NT2/D1 (cell line): ENCODE measurements around the gene C12orf75.

ENCODE experiments used
- DNase-seq: peaks from one replicate; pipeline ENCODE4 v3.0.0-alpha.2; 2011; ENCODE audit warnings: low read depth, low spot score
- H3K27me3 ChIP-seq: 2 replicates; pipeline ENCODE4 v1.6.0; 2011; ENCODE audit warnings: mild to moderate bottlenecking; ENCODE audit not compliant: insufficient read length, insufficient read depth
- H3K36me3 ChIP-seq: 2 replicates; pipeline ENCODE4 v1.6.1; 2011; ENCODE audit warnings: mild to moderate bottlenecking, low read length, mixed read lengths; ENCODE audit not compliant: insufficient read depth, insufficient read length
- H3K4me1 ChIP-seq: 2 replicates; pipeline ENCODE4 v1.5.1; 2011; ENCODE audit not compliant: insufficient read depth, insufficient read length
- H3K4me3 ChIP-seq: 2 replicates; pipeline ENCODE4 v1.5.1; 2011; ENCODE audit warnings: low read depth; ENCODE audit not compliant: insufficient read length
- H3K9ac ChIP-seq: 2 replicates; pipeline ENCODE4 v1.6.0; 2011; ENCODE audit warnings: low read depth; ENCODE audit not compliant: insufficient read length
- H3K9me3 ChIP-seq: 2 replicates; pipeline ENCODE4 v1.5.1; 2011; ENCODE audit warnings: mild to moderate bottlenecking, low read length; ENCODE audit not compliant: insufficient read depth
- SUZ12 ChIP-seq: IDR thresholded peaks from 2 replicates; pipeline ENCODE4 v1.6.1; 2011; ENCODE audit not compliant: insufficient read length, insufficient read depth; ENCODE audit errors: extremely low read depth
- YY1 ChIP-seq: IDR thresholded peaks from 2 replicates; pipeline ENCODE4 v1.6.1; 2011; ENCODE audit not compliant: insufficient read length, insufficient read depth
- ZNF274 ChIP-seq: IDR thresholded peaks from 2 replicates; pipeline ENCODE4 v1.6.1; 2011; ENCODE audit warnings: mild to moderate bottlenecking, low read depth, low read length

The C12orf75 gene

DNA sequence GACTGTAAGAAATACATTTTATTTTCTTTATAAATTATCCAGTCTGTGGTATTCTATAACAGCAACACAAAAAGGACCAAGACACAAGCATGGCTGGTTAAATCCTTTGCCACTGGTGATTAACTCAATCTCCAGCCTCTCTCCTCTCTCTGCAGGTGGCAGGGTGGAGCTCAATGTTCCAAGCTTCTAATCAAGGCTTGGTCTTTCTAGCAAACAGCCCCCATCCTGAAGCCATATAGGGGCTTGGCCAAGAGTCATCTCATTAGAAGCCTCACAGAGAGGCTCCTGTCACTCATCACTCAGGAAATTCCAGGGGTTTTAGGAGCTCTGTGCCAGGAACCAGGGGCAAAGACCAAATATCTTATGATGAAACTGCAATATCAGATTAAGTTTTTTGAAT is 12.0 kb downstream of the C12orf75 start:
- peaks cover 4% of the 10 kb centered on the region for H3K4me1 ChIP-seq
- no peak for DNase-seq

GRCh38 chr12:105343836-105344235 is 13.3 kb downstream of the C12orf75 start:
- Histone ChIP-seq H3K36me3 (peaks cover 5% of the 10 kb centered on the region), H3K9ac (no peak overlapping the region), H3K9me3 (peaks cover 16% of the 10 kb centered on the region; the same call in 1 of the 2 replicates), H3K4me3 (no peak overlapping the region), H3K27me3 (no peaks in the 10 kb centered on the region), H3K4me1 (peaks cover 4% of the 10 kb centered on the region)
- no peak for DNase-seq
- no peak for TF ChIP-seq YY1
- no peak for TF ChIP-seq ZNF274
- TF ChIP-seq SUZ12: no peak

More for the DNA sequence above, 12.0 kb downstream of the C12orf75 start:
- no peaks in the 10 kb centered on the region for H3K27me3 ChIP-seq
- peaks cover 16% of the 10 kb centered on the region; the same call in 1 of the 2 replicates for H3K9me3 ChIP-seq
- H3K4me3 ChIP-seq: no peak overlapping the region
- no peak for TF ChIP-seq ZNF274
- TF ChIP-seq YY1: no peak
- TF ChIP-seq SUZ12: no peak
- H3K9ac ChIP-seq: no peak overlapping the region
- H3K36me3 ChIP-seq: peaks cover 12% of the 10 kb centered on the region

- H3K4me1 ChIP-seq: peaks cover 2% of the 10 kb centered on the region
- H3K36me3 ChIP-seq: peaks cover 12% of the 10 kb centered on the region
Observed at GRCh38 chr12:105347499-105347898, 17.0 kb downstream of the C12orf75 start.

GRCh38 chr12:105348142-105348541 is 17.7 kb downstream of the C12orf75 start:
- peaks cover 12% of the 10 kb centered on the region for H3K36me3 ChIP-seq
- H3K9me3 ChIP-seq: no peaks in the 10 kb centered on the region

More at GRCh38 chr12:105347499-105347898, 17.0 kb downstream of the C12orf75 start:
- no peak overlapping the region for H3K9ac ChIP-seq
- DNase-seq: no peak
- no peaks in the 10 kb centered on the region for H3K9me3 ChIP-seq
- H3K4me3 ChIP-seq: no peak overlapping the region
- H3K27me3 ChIP-seq: no peaks in the 10 kb centered on the region
- TF ChIP-seq SUZ12 (no peak), YY1 (no peak), ZNF274 (no peak)

GRCh38 chr12:105348561-105348960 is 18.1 kb downstream of the C12orf75 start:
- H3K9me3 ChIP-seq: no peaks in the 10 kb centered on the region
- H3K4me1 ChIP-seq: peaks cover 3% of the 10 kb centered on the region
- no peak for DNase-seq
- no peak overlapping the region for H3K4me3 ChIP-seq
- H3K9ac ChIP-seq: no peak overlapping the region
- H3K36me3 ChIP-seq: peaks cover 12% of the 10 kb centered on the region
- no peaks in the 10 kb centered on the region for H3K27me3 ChIP-seq
- no peak for TF ChIP-seq ZNF274
- TF ChIP-seq YY1: no peak
- TF ChIP-seq SUZ12: no peak

More at GRCh38 chr12:105348142-105348541, 17.7 kb downstream of the C12orf75 start:
- peaks cover 3% of the 10 kb centered on the region for H3K4me1 ChIP-seq
- DNase-seq: no peak
- no peaks in the 10 kb centered on the region for H3K27me3 ChIP-seq
- TF ChIP-seq SUZ12 (no peak), YY1 (no peak), ZNF274 (no peak)
- H3K4me3 ChIP-seq: no peak overlapping the region
- no peak overlapping the region for H3K9ac ChIP-seq

DNA sequence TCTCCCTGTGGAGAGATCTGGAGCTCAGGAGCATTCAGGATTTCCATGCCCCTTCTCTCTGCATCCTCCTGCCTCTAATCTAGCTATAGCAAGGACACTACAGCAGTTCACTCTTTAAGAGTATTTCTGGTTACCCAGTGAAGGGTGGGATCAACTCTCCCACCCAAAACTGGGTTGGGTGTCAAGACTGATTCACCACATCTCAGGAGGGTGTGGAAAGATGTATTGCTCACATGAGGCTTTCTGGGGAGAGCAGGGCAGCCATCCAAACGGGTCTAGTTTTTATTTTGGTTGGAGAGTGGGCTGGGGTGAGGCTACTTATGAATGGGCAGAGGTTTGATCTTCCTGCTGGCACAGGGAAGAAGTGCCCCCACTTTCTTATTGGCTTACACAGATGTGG is 18.6 kb downstream of the C12orf75 start:
- Histone ChIP-seq H3K4me1 (peaks cover 3% of the 10 kb centered on the region), H3K27me3 (no peaks in the 10 kb centered on the region), H3K9ac (no peak overlapping the region), H3K4me3 (no peak overlapping the region), H3K36me3 (peaks cover 12% of the 10 kb centered on the region), H3K9me3 (no peaks in the 10 kb centered on the region)
- TF ChIP-seq YY1: no peak
- no peak for TF ChIP-seq ZNF274
- no peak for TF ChIP-seq SUZ12
- no peak for DNase-seq

DNA sequence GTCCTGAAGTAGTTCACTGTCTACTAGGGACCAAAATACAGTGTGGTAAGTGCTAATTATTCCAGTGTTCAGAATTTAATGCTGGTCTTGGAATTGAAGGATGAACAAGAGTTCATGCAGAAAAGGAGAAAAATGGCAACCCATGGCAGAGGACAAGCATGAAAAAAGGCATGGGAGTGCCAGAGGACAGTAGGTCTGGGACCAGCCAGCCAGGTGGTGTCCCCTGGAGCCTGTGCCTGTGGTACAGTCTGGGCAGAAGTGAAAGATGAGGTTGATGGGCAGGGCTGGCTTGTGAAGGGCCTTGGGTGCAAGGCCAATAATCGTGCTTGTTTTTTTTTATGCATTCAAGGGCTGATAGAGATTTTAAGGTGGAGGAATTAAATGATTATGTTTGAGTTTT is 21.0 kb downstream of the C12orf75 start:
- Histone ChIP-seq H3K4me1 (peaks cover 3% of the 10 kb centered on the region), H3K4me3 (no peak overlapping the region)

More for the DNA sequence above, 21.0 kb downstream of the C12orf75 start:
- no peaks in the 10 kb centered on the region for H3K27me3 ChIP-seq
- DNase-seq: no peak
- no peak for TF ChIP-seq ZNF274
- TF ChIP-seq SUZ12: no peak
- no peak for TF ChIP-seq YY1
- no peaks in the 10 kb centered on the region for H3K9me3 ChIP-seq
- no peak overlapping the region for H3K9ac ChIP-seq
- peaks cover 12% of the 10 kb centered on the region for H3K36me3 ChIP-seq
